Measurements from ENCODE around the gene MINDY2.
A peak's percentile ranks its signal among the peaks of the same experiment; 100 is the strongest.

The MINDY2 gene

DNA sequence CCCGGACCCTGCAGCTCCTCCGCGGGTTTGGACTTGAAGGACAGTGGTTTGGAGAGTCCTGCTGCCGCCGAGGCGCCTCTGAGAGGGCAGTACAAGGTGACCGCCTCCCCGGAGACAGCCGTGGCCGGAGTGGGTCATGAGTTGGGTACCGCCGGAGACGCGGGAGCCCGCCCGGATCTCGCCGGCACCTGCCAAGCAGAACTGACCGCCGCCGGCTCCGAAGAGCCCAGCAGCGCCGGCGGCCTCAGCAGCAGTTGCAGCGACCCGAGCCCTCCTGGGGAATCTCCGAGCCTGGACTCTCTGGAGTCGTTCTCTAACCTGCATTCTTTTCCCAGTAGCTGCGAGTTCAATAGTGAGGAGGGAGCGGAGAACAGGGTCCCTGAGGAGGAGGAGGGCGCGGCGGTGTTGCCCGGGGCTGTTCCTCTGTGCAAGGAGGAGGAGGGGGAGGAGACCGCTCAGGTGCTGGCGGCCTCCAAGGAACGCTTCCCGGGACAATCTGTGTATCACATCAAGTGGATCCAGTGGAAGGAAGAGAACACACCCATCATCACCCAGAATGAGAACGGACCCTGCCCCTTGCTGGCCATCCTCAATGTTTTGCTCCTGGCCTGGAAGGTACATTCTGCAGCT is 634 bp downstream of the MINDY2 start:
- TF ChIP-seq, protein P1, sequence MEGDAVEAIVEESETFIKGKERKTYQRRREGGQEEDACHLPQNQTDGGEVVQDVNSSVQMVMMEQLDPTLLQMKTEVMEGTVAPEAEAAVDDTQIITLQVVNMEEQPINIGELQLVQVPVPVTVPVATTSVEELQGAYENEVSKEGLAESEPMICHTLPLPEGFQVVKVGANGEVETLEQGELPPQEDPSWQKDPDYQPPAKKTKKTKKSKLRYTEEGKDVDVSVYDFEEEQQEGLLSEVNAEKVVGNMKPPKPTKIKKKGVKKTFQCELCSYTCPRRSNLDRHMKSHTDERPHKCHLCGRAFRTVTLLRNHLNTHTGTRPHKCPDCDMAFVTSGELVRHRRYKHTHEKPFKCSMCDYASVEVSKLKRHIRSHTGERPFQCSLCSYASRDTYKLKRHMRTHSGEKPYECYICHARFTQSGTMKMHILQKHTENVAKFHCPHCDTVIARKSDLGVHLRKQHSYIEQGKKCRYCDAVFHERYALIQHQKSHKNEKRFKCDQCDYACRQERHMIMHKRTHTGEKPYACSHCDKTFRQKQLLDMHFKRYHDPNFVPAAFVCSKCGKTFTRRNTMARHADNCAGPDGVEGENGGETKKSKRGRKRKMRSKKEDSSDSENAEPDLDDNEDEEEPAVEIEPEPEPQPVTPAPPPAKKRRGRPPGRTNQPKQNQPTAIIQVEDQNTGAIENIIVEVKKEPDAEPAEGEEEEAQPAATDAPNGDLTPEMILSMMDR (IDR thresholded peaks at IDR 0.05; ENCODE audit: control extremely low read depth, extremely low read depth, low read depth, missing control alignments), result no peak
- ChIA-PET POLR2A (interaction anchor here (0.6 to 1.9 kb wide), 3 partner anchors 22 to 541 kb away, joined by 3 to 23 read pairs (median 3); partner anchors contain the start of gene ADAM10), CTCF (interaction anchor here (1.1 to 3.1 kb wide), 20 partner anchors 12 to 548 kb away, joined by 3 to 17 read pairs (median 5); partner anchors contain the start of gene ADAM10)
- peak; percentile 42 for DNase-seq (ENCODE audit: extremely low spot score)

DNA sequence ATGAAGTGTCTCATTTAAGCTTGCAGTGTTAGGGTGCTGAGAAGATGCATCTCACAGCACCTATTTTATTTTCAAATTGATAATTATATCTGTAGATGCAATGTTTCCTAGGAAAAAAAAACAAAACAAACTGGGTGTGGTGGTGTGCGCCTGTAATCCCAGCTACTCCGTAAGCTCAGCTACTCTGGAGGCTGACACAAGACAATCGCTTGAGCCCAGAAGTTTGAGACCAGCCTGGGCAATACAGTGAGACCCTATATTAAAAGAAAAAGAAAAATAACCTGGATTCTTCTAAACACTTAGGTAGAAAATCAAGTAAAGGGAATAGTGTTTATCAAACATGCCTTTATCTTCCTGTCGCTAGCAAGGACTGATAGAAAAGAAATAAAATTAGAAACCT is 1.9 kb downstream of the MINDY2 start:
- CTCF ChIA-PET, result interaction anchor here (1.2 to 3.1 kb wide), 3 partner anchors 23 to 544 kb away, joined by 3 to 17 read pairs (median 5); no protein-coding TSS in a partner anchor
- POLR2A ChIA-PET, result no interaction called here
- no peak for DNase-seq (ENCODE audit: extremely low spot score)
- TF ChIP-seq, protein P1 (IDR thresholded peaks at IDR 0.05; ENCODE audit: control extremely low read depth, extremely low read depth, low read depth, missing control alignments), result no peak

DNA sequence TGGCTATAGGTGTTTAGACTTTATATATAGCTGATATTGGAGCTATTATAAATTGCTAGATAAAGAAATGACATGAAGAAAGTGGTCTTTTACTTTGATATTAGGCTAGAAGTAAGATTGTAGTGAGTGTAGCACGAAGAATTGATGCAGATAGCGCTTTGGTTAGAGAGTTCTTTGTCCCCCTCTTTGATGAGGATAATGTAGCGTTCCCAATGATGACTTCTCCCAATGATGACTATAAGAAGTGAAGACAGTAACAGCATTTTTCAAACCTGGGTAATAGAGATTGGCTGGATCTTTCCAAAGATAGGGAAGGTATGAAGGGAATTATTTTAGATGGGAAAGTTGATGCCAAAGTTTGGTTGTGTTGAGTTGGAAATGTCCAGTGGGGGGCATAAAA is 4.3 kb downstream of the MINDY2 start:
- ChIA-PET CTCF (interaction anchor here (1.6 kb wide), 1 partner anchor 548 kb away, joined by 3 read pairs; no protein-coding TSS in a partner anchor), POLR2A (interaction anchor here (1.2 kb wide), 1 partner anchor 26 kb away, joined by 3 read pairs; the partner anchor contains the start of gene ADAM10)
- DNase-seq (ENCODE audit: extremely low spot score), result no peak
- TF ChIP-seq, protein P1 (IDR thresholded peaks at IDR 0.05; ENCODE audit: control extremely low read depth, extremely low read depth, low read depth, missing control alignments), result no peak

DNA sequence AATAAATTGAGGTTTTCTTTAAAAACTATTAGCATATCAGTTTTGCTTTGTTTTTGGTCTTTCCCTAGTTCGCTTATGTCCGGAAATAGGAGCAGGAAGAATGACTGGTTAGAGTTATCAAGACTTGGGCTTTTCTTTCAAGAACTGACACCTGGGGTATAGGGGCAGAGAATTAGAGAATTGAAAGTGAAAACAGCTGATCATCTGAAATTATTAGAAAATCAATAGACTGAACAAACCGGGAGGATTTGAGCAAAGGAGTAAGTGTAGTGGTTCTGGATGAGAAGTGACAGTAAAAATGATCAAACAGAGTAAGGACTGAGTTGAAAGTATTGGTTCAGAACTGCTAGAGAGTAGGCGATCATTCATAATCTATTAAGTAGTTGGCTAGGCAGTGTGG is 6.0 kb downstream of the MINDY2 start:
- CTCF ChIA-PET, result no interaction called here

DNA sequence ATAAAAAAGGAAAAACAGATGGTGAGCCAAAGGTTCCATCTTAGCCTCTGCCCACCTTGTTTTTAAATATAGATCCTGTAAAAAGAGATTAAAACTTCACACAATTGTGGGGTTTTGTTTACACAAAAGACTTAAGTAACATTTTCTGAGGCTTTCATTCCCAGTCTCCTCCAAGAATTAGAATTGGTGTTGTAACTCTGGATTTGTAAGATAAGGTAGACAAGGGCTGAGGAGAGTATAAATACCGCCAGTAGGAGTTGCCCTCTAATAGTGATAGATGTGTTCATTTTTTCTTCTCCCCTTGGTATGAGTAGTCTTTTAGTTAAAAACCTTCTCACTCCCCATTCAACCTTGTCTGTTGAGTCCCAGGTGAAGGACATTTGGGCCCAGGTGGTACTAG is 8.5 kb downstream of the MINDY2 start:
- TF ChIP-seq, protein P1 (IDR thresholded peaks at IDR 0.05; ENCODE audit: control extremely low read depth, extremely low read depth, low read depth, missing control alignments), result no peak
- DNase-seq (ENCODE audit: extremely low spot score), result no peak
- CTCF ChIA-PET, result no interaction called here
- POLR2A ChIA-PET, result no interaction called here

More for the DNA sequence above, 6.0 kb downstream of the MINDY2 start:
- POLR2A ChIA-PET, result no interaction called here
- TF ChIP-seq, protein P1 (IDR thresholded peaks at IDR 0.05; ENCODE audit: control extremely low read depth, extremely low read depth, low read depth, missing control alignments), result no peak
- peak; percentile 45 for DNase-seq (ENCODE audit: extremely low spot score)

DNA sequence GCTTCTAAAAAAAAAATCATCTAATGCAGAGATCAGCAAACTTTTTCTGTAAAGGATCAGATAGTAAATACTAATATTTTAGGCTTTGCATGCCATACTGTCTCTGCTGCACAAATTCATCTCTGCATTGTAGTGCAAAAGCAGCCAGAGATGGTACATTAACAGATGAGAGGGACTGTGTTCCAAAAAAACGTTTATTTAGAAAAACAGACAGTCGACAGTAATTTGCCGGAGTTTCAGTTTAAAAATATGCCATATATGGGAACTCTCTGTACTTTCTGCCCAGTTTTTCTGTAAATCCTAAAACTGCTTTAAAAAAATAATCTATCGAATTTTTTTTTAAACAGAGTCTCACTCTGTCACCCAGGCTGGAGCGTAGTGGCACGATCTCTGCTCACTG is 14.3 kb downstream of the MINDY2 start:
- ChIA-PET CTCF (interaction anchor here (1.5 to 2.9 kb wide), 2 partner anchors 11 to 14 kb away, joined by 3 to 10 read pairs; partner anchors contain the start of gene MINDY2), POLR2A (interaction anchor here (0.5 kb wide), 1 partner anchor 238 kb away, joined by 4 read pairs; no protein-coding TSS in a partner anchor)
- no peak for DNase-seq (ENCODE audit: extremely low spot score)
- TF ChIP-seq, protein P1 (IDR thresholded peaks at IDR 0.05; ENCODE audit: control extremely low read depth, extremely low read depth, low read depth, missing control alignments), result no peak

Data from GM10248 (cell line).